Parathyroid adenoma (tissue), 2 donors: ENCODE data around the gene SMCO4.

Source experiments
- H2AFZ ChIP-seq: fragments of 300-600 bp; sonication (generic); one replicate; pipeline ENCODE4 v1.7.0; 2017; ENCODE audit warnings: antibody characterized with exemption, mild to moderate bottlenecking
- H3K27ac ChIP-seq: fragments of 300-600 bp; sonication (generic); one replicate; pipeline ENCODE4 v1.7.0; 2017
- H3K27me3 ChIP-seq: fragments of 300-600 bp; sonication (generic); one replicate; pipeline ENCODE4 v1.7.0; 2017; ENCODE audit warnings: low read length; ENCODE audit not compliant: control insufficient read depth, insufficient read depth
- H3K36me3 ChIP-seq: fragments of 300-600 bp; sonication (generic); one replicate; pipeline ENCODE4 v1.7.0; 2017; ENCODE audit warnings: low read length; ENCODE audit not compliant: control insufficient read depth, insufficient read depth
- H3K4me1 ChIP-seq: fragments of 300-600 bp; sonication (generic); one replicate; pipeline ENCODE4 v1.7.0; 2017; ENCODE audit warnings: control low read depth
- H3K4me2 ChIP-seq: fragments of 300-600 bp; sonication (generic); one replicate; pipeline ENCODE4 v1.7.0; 2017; ENCODE audit warnings: low read length
- H3K4me3 ChIP-seq: fragments of 300-600 bp; sonication (generic); one replicate; pipeline ENCODE4 v1.7.0; 2017; ENCODE audit warnings: low read depth, low read length
- H3K79me2 ChIP-seq: fragments of 300-600 bp; sonication (generic); one replicate; pipeline ENCODE4 v1.7.0; 2017; ENCODE audit warnings: control low read depth
- H3K9ac ChIP-seq: fragments of 300-600 bp; sonication (generic); one replicate; pipeline ENCODE4 v1.7.0; 2017; ENCODE audit warnings: mild to moderate bottlenecking
- H3K9me3 ChIP-seq: fragments of 300-600 bp; sonication (generic); one replicate; pipeline ENCODE4 v1.7.0; 2017; ENCODE audit warnings: low read length; ENCODE audit not compliant: control insufficient read depth
- TF ChIP-seq, protein P1 (sequence below): fragments of 300-600 bp; sonication (generic); IDR thresholded peaks from one replicate; pipeline ENCODE4 v1.7.0; 2017; ENCODE audit warnings: antibody characterized with exemption, mild to moderate bottlenecking
- donor health status: primary hyperparathyroidism.

SMCO4 gene

DNA sequence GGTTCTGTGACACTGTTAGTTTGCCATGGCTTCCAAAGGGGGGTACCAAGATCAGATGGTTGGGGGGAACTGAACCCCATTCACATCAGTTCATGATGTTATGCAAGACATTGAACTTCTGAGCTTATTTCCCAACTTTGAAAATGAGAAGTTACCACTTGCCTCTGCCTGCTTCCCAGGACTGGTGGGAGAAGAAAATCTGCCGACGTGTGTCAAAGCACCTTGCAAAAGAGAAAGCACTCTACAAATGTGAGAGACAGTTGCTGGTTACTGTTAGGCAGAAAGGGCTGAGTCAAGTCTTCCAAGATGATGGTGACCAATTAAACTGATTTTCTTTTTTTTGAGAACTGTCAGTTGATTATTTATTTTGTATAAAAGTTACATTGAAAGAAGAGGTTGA, 45.6 kb downstream of the SMCO4 start:
- Histone ChIP-seq H3K9me3 (no peaks in the 10 kb centered on the region), H2AFZ (no peak overlapping the region), H3K79me2 (no peaks in the 10 kb centered on the region), H3K4me3 (no peak overlapping the region), H3K27ac (no peak overlapping the region), H3K4me1 (peaks cover 3% of the 10 kb centered on the region), H3K36me3 (no peaks in the 10 kb centered on the region), H3K9ac (no peak overlapping the region), H3K4me2 (no peak overlapping the region), H3K27me3 (no peaks in the 10 kb centered on the region)
- TF ChIP-seq, protein P1, sequence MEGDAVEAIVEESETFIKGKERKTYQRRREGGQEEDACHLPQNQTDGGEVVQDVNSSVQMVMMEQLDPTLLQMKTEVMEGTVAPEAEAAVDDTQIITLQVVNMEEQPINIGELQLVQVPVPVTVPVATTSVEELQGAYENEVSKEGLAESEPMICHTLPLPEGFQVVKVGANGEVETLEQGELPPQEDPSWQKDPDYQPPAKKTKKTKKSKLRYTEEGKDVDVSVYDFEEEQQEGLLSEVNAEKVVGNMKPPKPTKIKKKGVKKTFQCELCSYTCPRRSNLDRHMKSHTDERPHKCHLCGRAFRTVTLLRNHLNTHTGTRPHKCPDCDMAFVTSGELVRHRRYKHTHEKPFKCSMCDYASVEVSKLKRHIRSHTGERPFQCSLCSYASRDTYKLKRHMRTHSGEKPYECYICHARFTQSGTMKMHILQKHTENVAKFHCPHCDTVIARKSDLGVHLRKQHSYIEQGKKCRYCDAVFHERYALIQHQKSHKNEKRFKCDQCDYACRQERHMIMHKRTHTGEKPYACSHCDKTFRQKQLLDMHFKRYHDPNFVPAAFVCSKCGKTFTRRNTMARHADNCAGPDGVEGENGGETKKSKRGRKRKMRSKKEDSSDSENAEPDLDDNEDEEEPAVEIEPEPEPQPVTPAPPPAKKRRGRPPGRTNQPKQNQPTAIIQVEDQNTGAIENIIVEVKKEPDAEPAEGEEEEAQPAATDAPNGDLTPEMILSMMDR = no peak

DNA sequence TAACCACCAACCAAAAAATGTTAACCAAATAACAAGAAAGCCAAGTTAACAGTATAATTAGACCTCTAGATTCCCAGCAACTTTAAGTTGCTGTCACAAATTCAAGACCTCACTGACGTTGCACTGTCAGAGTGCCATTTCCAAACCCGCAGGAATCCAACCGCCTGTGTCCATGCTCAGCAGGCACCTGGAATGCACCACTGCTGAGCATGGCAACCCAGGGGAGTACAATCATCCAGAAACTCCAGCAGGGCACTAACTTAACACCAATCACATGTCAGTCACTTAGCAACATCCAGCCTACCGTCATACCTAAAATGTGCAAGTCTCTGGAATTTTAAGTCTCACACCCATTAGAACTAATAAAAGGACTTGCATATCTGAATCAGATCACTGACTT, 48.8 kb downstream of the SMCO4 start:
- H3K9ac ChIP-seq = no peak overlapping the region
- no peaks in the 10 kb centered on the region for H3K27me3 ChIP-seq
- H3K79me2 ChIP-seq = no peaks in the 10 kb centered on the region
- no peak overlapping the region for H3K27ac ChIP-seq
- TF ChIP-seq, protein P1 = no peak
- peaks cover 10% of the 10 kb centered on the region for H3K4me1 ChIP-seq
- no peak overlapping the region for H2AFZ ChIP-seq
- H3K9me3 ChIP-seq = no peaks in the 10 kb centered on the region
- H3K36me3 ChIP-seq = no peaks in the 10 kb centered on the region
- H3K4me3 ChIP-seq = no peak overlapping the region
- no peak overlapping the region for H3K4me2 ChIP-seq

DNA sequence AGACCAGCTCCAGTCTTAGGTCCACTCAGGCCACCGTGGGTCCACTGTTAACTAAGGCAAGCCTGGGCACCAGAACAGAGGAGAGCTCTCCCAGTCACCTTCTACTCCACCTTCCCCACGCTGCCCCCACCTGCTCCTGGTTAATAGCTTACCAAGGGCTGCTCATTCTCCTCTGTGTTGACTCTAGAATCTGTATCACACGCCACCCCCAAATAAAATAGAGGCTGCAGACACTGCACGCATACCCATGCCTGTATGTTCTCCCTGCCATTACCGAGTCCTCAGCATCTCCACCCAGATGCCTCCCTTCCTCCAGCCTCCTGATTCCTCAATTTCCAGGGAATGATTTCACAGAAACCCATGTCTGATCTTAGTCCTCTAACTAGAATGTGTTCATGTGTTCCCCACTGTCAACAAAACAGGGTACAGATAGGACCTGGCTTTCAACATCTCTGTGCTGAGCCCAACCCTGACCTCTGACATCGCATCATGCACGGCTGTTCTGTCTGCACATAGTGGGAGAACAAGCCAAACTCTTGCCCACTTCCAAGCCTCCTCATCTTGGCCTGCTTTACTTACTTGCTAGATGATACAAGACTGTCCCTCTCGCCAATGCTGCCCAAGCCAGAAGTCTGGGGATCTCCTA, 49.8 kb downstream of the SMCO4 start:
- TF ChIP-seq, protein P1 = no peak
- no peaks in the 10 kb centered on the region for H3K36me3 ChIP-seq
- H3K9ac ChIP-seq = no peak overlapping the region

DNA sequence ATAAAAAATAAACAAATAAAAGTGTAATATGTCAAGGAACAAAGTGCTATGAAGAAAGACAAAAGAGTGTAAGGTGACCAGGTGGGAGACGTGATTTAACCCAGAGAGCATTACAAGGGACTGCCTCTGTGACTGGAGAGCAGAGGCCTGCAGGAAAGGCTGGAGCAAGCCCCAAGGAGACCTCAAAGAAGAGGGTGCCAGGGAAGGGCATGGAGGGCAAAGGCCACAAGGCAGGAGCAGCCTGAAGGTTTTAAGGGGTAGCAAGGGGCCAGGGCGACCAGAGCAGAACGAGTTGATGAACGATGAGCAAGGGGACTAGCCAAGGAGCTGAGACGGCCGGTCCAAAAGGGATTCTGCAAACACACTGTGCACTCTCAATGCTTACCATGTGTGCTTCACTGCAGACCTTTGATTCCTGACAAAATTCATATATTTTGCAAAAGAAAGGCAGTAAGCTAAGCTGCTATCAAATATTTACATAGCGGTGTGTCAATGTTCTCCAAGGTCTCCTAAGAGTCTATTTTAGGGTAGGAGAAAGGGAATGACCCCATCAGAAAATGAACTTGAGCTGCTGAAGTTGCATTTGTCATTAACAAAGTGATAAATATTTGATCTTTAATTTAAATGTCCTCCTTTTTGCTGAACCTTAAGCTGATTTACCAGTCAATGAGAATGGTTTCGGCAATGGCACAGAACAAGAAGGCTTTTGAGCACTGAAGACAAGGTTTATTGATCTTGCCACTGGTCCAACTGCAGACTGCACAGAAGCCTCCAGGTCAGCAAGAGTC, 50.5 kb downstream of the SMCO4 start:
- H3K27ac ChIP-seq = no peak overlapping the region
- H3K27me3 ChIP-seq = no peaks in the 10 kb centered on the region

More for the DNA sequence above, 49.8 kb downstream of the SMCO4 start:
- Histone ChIP-seq H3K27me3 (no peaks in the 10 kb centered on the region), H3K79me2 (no peaks in the 10 kb centered on the region), H2AFZ (no peak overlapping the region), H3K4me2 (no peak overlapping the region), H3K4me3 (no peak overlapping the region), H3K9me3 (no peaks in the 10 kb centered on the region), H3K4me1 (peaks cover 10% of the 10 kb centered on the region), H3K27ac (no peak overlapping the region)

More for the DNA sequence above, 50.5 kb downstream of the SMCO4 start:
- Histone ChIP-seq H3K9me3 (no peaks in the 10 kb centered on the region), H2AFZ (no peak overlapping the region), H3K9ac (no peak overlapping the region), H3K79me2 (no peaks in the 10 kb centered on the region), H3K36me3 (no peaks in the 10 kb centered on the region), H3K4me2 (no peak overlapping the region), H3K4me3 (no peak overlapping the region), H3K4me1 (peaks cover 10% of the 10 kb centered on the region)
- TF ChIP-seq, protein P1 = no peak
